IMR-90 (cell line): ENCODE data around the gene DYRK3. TPM values are rescaled to one million over a fixed set of nuclear protein-coding genes. Genes with fewer than 3 reads are reported as not detected.
A peak's percentile ranks its signal among the peaks of the same experiment; 100 is the strongest.

Source experiments
- ATAC-seq: fragments of 200-7000 bp; cut with Tn5 transposase; 2 replicates; pipeline ENCODE4 v1.9.1; 2020; ENCODE audit warnings: low read depth, mild to moderate bottlenecking, moderate library complexity
- BruUV-seq: library from RNA; stranded (reverse); fragments of 400-500 nt; replicated peaks from 2 replicates; lab custom pipeline; 2021; lab: Mats Ljungman, UMichigan
- CTCF ChIA-PET: fragments of 300-600 bp; formaldehyde crosslinking; extraction: SDS; loops from one replicate; lab custom pipeline; 2021; ENCODE audit warnings: antibody characterized with exemption; lab: Yijun Ruan, JAX
- POLR2A ChIA-PET: fragments of 300-600 bp; sonication (Branson Sonifier 250); formaldehyde crosslinking; loops from one replicate; lab custom pipeline; 2022; ENCODE audit warnings: antibody characterized with exemption; ENCODE audit not compliant: unreplicated experiment; lab: Charles Lee
- DNase-seq: peaks from one replicate; pipeline ENCODE4 v3.0.0; 2013
- H2AFZ ChIP-seq: replicated peaks from 2 replicates; pipeline ENCODE3; 2013; ENCODE audit warnings: low read length, mild to moderate bottlenecking; ENCODE audit not compliant: poor library complexity
- H2AK5ac ChIP-seq: 2 replicates; pipeline ENCODE4 v1.6.1; 2013; ENCODE audit warnings: low read depth, low read length, inconsistent platforms
- H2AK9ac ChIP-seq: replicated peaks from 2 replicates; pipeline ENCODE3; 2013; ENCODE audit warnings: mild to moderate bottlenecking, low read depth, low read length, moderate library complexity; ENCODE audit not compliant: poor library complexity
- H2BK120ac ChIP-seq: 2 replicates; pipeline ENCODE4 v1.6.1; 2013; ENCODE audit warnings: low read depth, low read length, inconsistent platforms
- H2BK15ac ChIP-seq: 3 replicates; pipeline ENCODE4 v1.6.1; 2013; ENCODE audit warnings: low read depth, low read length, inconsistent platforms
- H2BK20ac ChIP-seq: 2 replicates; pipeline ENCODE4 v1.6.1; 2013; ENCODE audit warnings: low read depth, mild to moderate bottlenecking, inconsistent platforms, low read length, moderate library complexity
- H2BK5ac ChIP-seq: 2 replicates; pipeline ENCODE4 v1.6.1; 2013; ENCODE audit warnings: mild to moderate bottlenecking, low read depth, low read length, inconsistent platforms; ENCODE audit not compliant: poor library complexity, severe bottlenecking
- H3K14ac ChIP-seq: replicated peaks from 2 replicates; pipeline ENCODE4 v1.6.1; 2013; ENCODE audit warnings: low read depth, low read length, inconsistent platforms
- H3K18ac ChIP-seq: 2 replicates; pipeline ENCODE4 v1.6.1; 2013; ENCODE audit warnings: low read depth, low read length, control low read depth
- H3K23ac ChIP-seq: 2 replicates; pipeline ENCODE4 v1.6.1; 2013; ENCODE audit warnings: low read depth, low read length, inconsistent platforms
- H3K27ac ChIP-seq: 2 replicates; pipeline ENCODE4 v1.5.1; 2013; ENCODE audit warnings: mild to moderate bottlenecking, control low read depth, low read length; ENCODE audit not compliant: insufficient read depth
- H3K27me3 ChIP-seq: 2 replicates; pipeline ENCODE4 v1.6.1; 2013; ENCODE audit warnings: low read length; ENCODE audit not compliant: control insufficient read depth, insufficient read depth
- H3K36me3 ChIP-seq: 2 replicates; pipeline ENCODE4 v1.6.1; 2013; ENCODE audit warnings: low read length, mixed read lengths; ENCODE audit not compliant: control insufficient read depth, insufficient read depth
- H3K4ac ChIP-seq: 2 replicates; pipeline ENCODE4 v1.6.1; 2013; ENCODE audit warnings: low read depth, low read length, inconsistent platforms
- H3K4me1 ChIP-seq: 2 replicates; pipeline ENCODE4 v1.6.1; 2013; ENCODE audit warnings: low read length, mixed read lengths; ENCODE audit not compliant: control insufficient read depth, insufficient read depth
- H3K4me2 ChIP-seq: 2 replicates; pipeline ENCODE4 v1.6.1; 2013; ENCODE audit warnings: low read depth, mild to moderate bottlenecking, control low read depth, low read length, moderate library complexity
- H3K4me3 ChIP-seq: 2 replicates; pipeline ENCODE4 v1.5.1; 2013; ENCODE audit warnings: low read depth, mild to moderate bottlenecking, control low read depth, low read length, moderate library complexity; ENCODE audit not compliant: insufficient read depth
- H3K56ac ChIP-seq: 2 replicates; pipeline ENCODE4 v1.6.1; 2013; ENCODE audit warnings: low read length, inconsistent platforms; ENCODE audit not compliant: insufficient read depth; ENCODE audit errors: extremely low read depth
- H3K79me1 ChIP-seq, 2 experiments: 2 replicates each; pipeline ENCODE4 v1.6.1; 2013; ENCODE audit warnings: low read length in 2 of 2, inconsistent platforms in 1 of 2, low read depth in 1 of 2
- H3K9ac ChIP-seq: 2 replicates; pipeline ENCODE4 v1.6.1; 2013; ENCODE audit warnings: low read depth, low read length, control low read depth
- H3K9me1 ChIP-seq: 2 replicates; pipeline ENCODE4 v1.6.1; 2013; ENCODE audit warnings: low read length, inconsistent platforms; ENCODE audit not compliant: insufficient read depth
- H3K9me3 ChIP-seq: 2 replicates; pipeline ENCODE4 v1.6.1; 2013; ENCODE audit warnings: low read length; ENCODE audit not compliant: control insufficient read depth, insufficient read depth
- H4K20me1 ChIP-seq: 2 replicates; pipeline ENCODE4 v1.6.1; 2013; ENCODE audit warnings: low read length, inconsistent platforms; ENCODE audit not compliant: insufficient read depth
- H4K5ac ChIP-seq: 2 replicates; pipeline ENCODE4 v1.6.1; 2013; ENCODE audit warnings: mild to moderate bottlenecking, low read depth, low read length, control low read depth
- H4K8ac ChIP-seq, 2 experiments: 2 replicates each; pipeline ENCODE4 v1.6.1; 2013; ENCODE audit warnings: low read depth in 2 of 2, low read length in 2 of 2, control low read depth in 1 of 2, inconsistent platforms in 1 of 2
- H4K91ac ChIP-seq: 2 replicates; pipeline ENCODE4 v1.6.1; 2013; ENCODE audit warnings: low read depth, low read length, inconsistent platforms; ENCODE audit not compliant: insufficient read depth
- CHD1 ChIP-seq: IDR thresholded peaks from 2 replicates; pipeline ENCODE4 v1.6.1; 2012; ENCODE audit warnings: low read depth, low read length, improper control_type of control experiment
- FOS ChIP-seq: fragments of 150-350 bp; IDR thresholded peaks from 2 replicates; pipeline ENCODE4 v1.6.1; 2016; ENCODE audit warnings: low read depth, low read length
- MAZ ChIP-seq: IDR thresholded peaks from 2 replicates; pipeline ENCODE4 v1.6.1; 2012; ENCODE audit warnings: low read depth, mild to moderate bottlenecking, low read length, improper control_type of control experiment, moderate library complexity, borderline replicate concordance
- MXI1 ChIP-seq: IDR thresholded peaks from 2 replicates; pipeline ENCODE4 v1.6.1; 2012; ENCODE audit warnings: low read depth, mild to moderate bottlenecking, low read length, moderate library complexity, borderline replicate concordance
- NFE2L2 ChIP-seq: fragments of 150-350 bp; IDR thresholded peaks from 2 replicates; pipeline ENCODE4 v1.6.1; 2016; ENCODE audit warnings: low read depth, mild to moderate bottlenecking, low read length
- WGBS, 2 experiments: methylation state at CpG; one replicate each; pipeline versions ENCODE4 v1.1.5 to v1.1.7; 2013; ENCODE audit warnings: missing lambda C conversion rate in 2 of 2; ENCODE audit not compliant: insufficient read length in 1 of 2; ENCODE audit errors: extremely low coverage in 2 of 2; 5-methylcytosine and 5-hydroxymethylcytosine counted together
- dilution Hi-C: fragments of 300-500 bp; cut with HindIII; formaldehyde crosslinking; loops from one replicate; pipeline ENCODE4 v1.14.3; 2018; ENCODE audit warnings: low sequenced_read_pairs; ENCODE audit not compliant: unreplicated experiment
- in situ Hi-C: fragments of 300-500 bp; cut with MboI; formaldehyde crosslinking; loops from 3 replicates; pipeline ENCODE4 v1.14.3; 2019; ENCODE audit warnings: low sequenced_read_pairs, inconsistent platforms, mixed read lengths
- intact Hi-C: fragments of 100-400 bp; cut with micrococcal nuclease; formaldehyde crosslinking; loops from 2 replicates; pipeline ENCODE4 v1.10.0; 2022
- polyA plus RNA-seq, 3 experiments: library from polyadenylated mRNA; depleted of rRNA; stranded (reverse); fragments of >200 nt; gene quantifications; 2 replicates each; pipeline ENCODE4 v1.2.3, GENCODE V29; 2012; ENCODE audit warnings: low replicate concordance in 1 of 3
- total RNA-seq: library from RNA; depleted of rRNA; stranded (reverse); fragments of >200 nt; gene quantifications from 2 replicates; pipeline ENCODE4 v1.2.3, GENCODE V29; 2012
- TF ChIP-seq, protein P1 (sequence below): fragments of 150-350 bp; IDR thresholded peaks from 2 replicates; pipeline ENCODE4 v1.6.1; 2017; ENCODE audit warnings: mild to moderate bottlenecking, antibody characterized with exemption, low read length, low read depth
- TF ChIP-seq, protein P2 (sequence below): fragments of 150-350 bp; IDR thresholded peaks from 2 replicates; pipeline ENCODE4 v1.6.1; 2016; ENCODE audit warnings: low read depth, mild to moderate bottlenecking, low read length, moderate library complexity, borderline replicate concordance

The DYRK3 gene
- total and polyA plus RNA-seq, 2 of the 4 experiments (the other 2 are of a cell fraction) = 5.5 to 22.0 TPM

DNA sequence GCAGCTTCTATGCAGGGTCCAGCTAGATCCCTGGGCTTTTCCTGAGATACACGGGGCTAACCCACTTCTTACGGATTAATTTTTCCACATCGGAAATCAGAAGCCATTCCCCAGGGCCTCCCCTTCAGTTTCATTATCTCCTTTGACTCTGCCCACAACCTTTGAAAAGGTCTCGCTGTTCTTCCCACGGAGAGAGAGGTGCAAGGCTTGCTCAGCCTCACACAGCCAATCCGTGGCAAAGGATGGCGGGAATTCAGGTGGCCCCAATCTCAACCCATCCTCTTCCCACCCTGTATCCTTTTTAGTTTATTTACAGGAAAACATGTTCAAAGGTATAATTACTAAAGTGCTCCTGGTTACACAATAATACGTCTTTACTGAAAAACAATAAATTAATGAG is 48.7 kb downstream of the DYRK3 start:
- peak overlapping the region; percentile 96; the same call in 1 of the 2 replicates for H3K4me3 ChIP-seq
- BruUV-seq = no TSS peak
- no peak overlapping the region for H2AK9ac ChIP-seq
- no peak overlapping the region for H4K91ac ChIP-seq
- CTCF ChIA-PET = no interaction called here
- H3K18ac ChIP-seq = no peak overlapping the region
- dilution Hi-C loops (no loop called here), in situ Hi-C loops (no loop called here), intact Hi-C loops (no loop called here)
- ATAC-seq = no peak
- H4K8ac ChIP-seq = no peak overlapping the region; a peak in 1 of 4 replicates
- H3K27me3 ChIP-seq = no peaks in the 10 kb centered on the region; the same call in 1 of the 2 replicates
- H3K9me1 ChIP-seq = peaks cover 12% of the 10 kb centered on the region; the same call in 1 of the 2 replicates
- no peak overlapping the region for H2BK20ac ChIP-seq
- H3K56ac ChIP-seq = no peak overlapping the region
- H3K4ac ChIP-seq = no peak overlapping the region
- H4K20me1 ChIP-seq = peaks cover 34% of the 10 kb centered on the region
- H2BK120ac ChIP-seq = no peak overlapping the region
- peaks cover 0 to 28% of the 10 kb centered on the region in 2 experiments; a peak in 2 of 4 replicates for H3K79me1 ChIP-seq
- H4K5ac ChIP-seq = no peak overlapping the region
- peak overlapping the region; percentile 40; the same call in 1 of the 2 replicates for H2AK5ac ChIP-seq
- H2BK5ac ChIP-seq = no peak overlapping the region
- no CpG with 5 or more reads among the region's 8 CpGs for WGBS, 2 experiments
- no peak overlapping the region for H3K9ac ChIP-seq
- no peaks in the 10 kb centered on the region for H3K36me3 ChIP-seq
- POLR2A ChIA-PET = interaction anchor here (0.6 kb wide), 1 partner anchor 500 kb away, joined by 5 read pairs; no protein-coding TSS in a partner anchor
- no peak overlapping the region; the same call in 1 of the 2 replicates for H3K4me2 ChIP-seq
- no peaks in the 10 kb centered on the region for H3K9me3 ChIP-seq
- H3K14ac ChIP-seq = no peak overlapping the region
- peak overlapping the region; percentile 70; the same call in 1 of the 2 replicates for H3K23ac ChIP-seq
- H3K4me1 ChIP-seq = peaks cover 13% of the 10 kb centered on the region
- no peak overlapping the region for H2AFZ ChIP-seq
- TF ChIP-seq, protein P1, sequence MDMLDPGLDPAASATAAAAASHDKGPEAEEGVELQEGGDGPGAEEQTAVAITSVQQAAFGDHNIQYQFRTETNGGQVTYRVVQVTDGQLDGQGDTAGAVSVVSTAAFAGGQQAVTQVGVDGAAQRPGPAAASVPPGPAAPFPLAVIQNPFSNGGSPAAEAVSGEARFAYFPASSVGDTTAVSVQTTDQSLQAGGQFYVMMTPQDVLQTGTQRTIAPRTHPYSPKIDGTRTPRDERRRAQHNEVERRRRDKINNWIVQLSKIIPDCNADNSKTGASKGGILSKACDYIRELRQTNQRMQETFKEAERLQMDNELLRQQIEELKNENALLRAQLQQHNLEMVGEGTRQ = no peak
- TF ChIP-seq MXI1 (no peak), NFE2L2 (no peak), MAZ (no peak), FOS (no peak), CHD1 (no peak)
- TF ChIP-seq, protein P2, sequence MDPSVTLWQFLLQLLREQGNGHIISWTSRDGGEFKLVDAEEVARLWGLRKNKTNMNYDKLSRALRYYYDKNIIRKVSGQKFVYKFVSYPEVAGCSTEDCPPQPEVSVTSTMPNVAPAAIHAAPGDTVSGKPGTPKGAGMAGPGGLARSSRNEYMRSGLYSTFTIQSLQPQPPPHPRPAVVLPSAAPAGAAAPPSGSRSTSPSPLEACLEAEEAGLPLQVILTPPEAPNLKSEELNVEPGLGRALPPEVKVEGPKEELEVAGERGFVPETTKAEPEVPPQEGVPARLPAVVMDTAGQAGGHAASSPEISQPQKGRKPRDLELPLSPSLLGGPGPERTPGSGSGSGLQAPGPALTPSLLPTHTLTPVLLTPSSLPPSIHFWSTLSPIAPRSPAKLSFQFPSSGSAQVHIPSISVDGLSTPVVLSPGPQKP = no peak
- H3K27ac ChIP-seq = no peak overlapping the region
- no peak overlapping the region; the same call in 2 of the 3 replicates for H2BK15ac ChIP-seq
- no peak for DNase-seq
